MM.1S (cell line): Measurements from ENCODE around the gene CCL25.

Experiments used
- DNase-seq: peaks from one replicate; pipeline ENCODE4 v3.0.0-alpha.2; 2015
- H2AFZ ChIP-seq: fragments of 300-600 bp; sonication (generic); 2 replicates; pipeline ENCODE4 v1.6.0; 2016; ENCODE audit warnings: antibody characterized with exemption, low read length
- H3F3A ChIP-seq: fragments of 300-600 bp; sonication (generic); 2 replicates; pipeline ENCODE4 v1.6.1; 2016; ENCODE audit warnings: mild to moderate bottlenecking, antibody characterized with exemption, low read length, moderate library complexity, mixed read lengths; ENCODE audit not compliant: insufficient read depth
- H3K27ac ChIP-seq: fragments of 300-600 bp; sonication (generic); 2 replicates; pipeline ENCODE4 v1.5.1; 2016; ENCODE audit warnings: mild to moderate bottlenecking, low read length
- H3K27me3 ChIP-seq: fragments of 300-600 bp; sonication (generic); replicated peaks from 2 replicates; pipeline ENCODE4 v1.6.0; 2016; ENCODE audit warnings: low read length; ENCODE audit not compliant: insufficient read depth
- H3K36me3 ChIP-seq: fragments of 300-600 bp; sonication (generic); replicated peaks from 2 replicates; pipeline ENCODE4 v1.6.1; 2016; ENCODE audit warnings: mild to moderate bottlenecking, low read length, mixed read lengths; ENCODE audit not compliant: insufficient read depth
- H3K4me1 ChIP-seq: fragments of 300-600 bp; sonication (generic); 2 replicates; pipeline ENCODE4 v1.6.1; 2016; ENCODE audit warnings: low read length, mixed read lengths
- H3K4me2 ChIP-seq: fragments of 300-600 bp; sonication (generic); 2 replicates; pipeline ENCODE4 v1.6.0; 2016; ENCODE audit warnings: low read depth, low read length
- H3K4me3 ChIP-seq: fragments of 300-600 bp; sonication (generic); 2 replicates; pipeline ENCODE4 v1.5.1; 2016; ENCODE audit warnings: low read length, mixed read lengths
- H3K79me2 ChIP-seq: fragments of 300-600 bp; sonication (generic); 2 replicates; pipeline ENCODE4 v1.6.1; 2016; ENCODE audit warnings: mixed run types, low read length, mixed read lengths
- H3K9ac ChIP-seq: fragments of 300-600 bp; sonication (generic); 2 replicates; pipeline ENCODE4 v1.6.1; 2016; ENCODE audit warnings: low read length, mixed read lengths
- H3K9me2 ChIP-seq: fragments of 300-600 bp; sonication (generic); replicated peaks from 2 replicates; pipeline ENCODE4 v1.6.1; 2016; ENCODE audit warnings: mild to moderate bottlenecking, low read length, mixed read lengths; ENCODE audit not compliant: insufficient read depth
- H3K9me3 ChIP-seq: fragments of 300-600 bp; sonication (generic); replicated peaks from 2 replicates; pipeline ENCODE4 v1.6.1; 2016; ENCODE audit warnings: mild to moderate bottlenecking, low read length, mixed read lengths; ENCODE audit not compliant: insufficient read depth
- H4K20me1 ChIP-seq: fragments of 300-600 bp; sonication (generic); 2 replicates; pipeline ENCODE4 v1.6.1; 2016; ENCODE audit warnings: mild to moderate bottlenecking, low read length, moderate library complexity, mixed read lengths; ENCODE audit not compliant: insufficient read depth
- CTCF ChIP-seq: fragments of 300-600 bp; sonication (generic); IDR thresholded peaks from 2 replicates; pipeline ENCODE4 v1.5.1; 2016; ENCODE audit warnings: antibody characterized with exemption, low read length, mixed read lengths
- EZH2 ChIP-seq: fragments of 300-600 bp; sonication (generic); optimal IDR thresholded peaks from 2 replicates; pipeline ENCODE3; 2017; ENCODE audit warnings: low read depth, mild to moderate bottlenecking, antibody characterized with exemption, low read length, mixed read lengths
- EZH2phosphoT487 ChIP-seq: fragments of 300-600 bp; sonication (generic); IDR thresholded peaks from 2 replicates; pipeline ENCODE4 v1.6.1; 2018; ENCODE audit warnings: antibody characterized with exemption, low read length

Gene CCL25

GRCh38 chr19:8109455-8109854 is 56.9 kb downstream of the CCL25 start:
- H2AFZ ChIP-seq = no peak overlapping the region
- no peak overlapping the region for H3K27ac ChIP-seq
- no peak for TF ChIP-seq EZH2phosphoT487
- TF ChIP-seq CTCF = no peak
- no peak for TF ChIP-seq EZH2
- peaks cover 84% of the 10 kb centered on the region for H3K27me3 ChIP-seq
- no peaks in the 10 kb centered on the region for H3K79me2 ChIP-seq
- H3K9ac ChIP-seq = no peak overlapping the region
- no peak overlapping the region for H3K4me3 ChIP-seq
- no peaks in the 10 kb centered on the region for H3F3A ChIP-seq
- no peak overlapping the region for H3K4me2 ChIP-seq
- H3K9me3 ChIP-seq = no peaks in the 10 kb centered on the region
- DNase-seq = no peak
- no peaks in the 10 kb centered on the region for H4K20me1 ChIP-seq
- no peaks in the 10 kb centered on the region for H3K4me1 ChIP-seq
- no peaks in the 10 kb centered on the region for H3K9me2 ChIP-seq
- no peaks in the 10 kb centered on the region for H3K36me3 ChIP-seq

GRCh38 chr19:8109890-8110662 is 57.5 kb downstream of the CCL25 start:
- DNase-seq = no peak
- Histone ChIP-seq H3K4me1 (no peaks in the 10 kb centered on the region), H3K9me3 (no peaks in the 10 kb centered on the region), H3K9me2 (no peaks in the 10 kb centered on the region), H2AFZ (no peak overlapping the region), H3K27me3 (peaks cover 87% of the 10 kb centered on the region), H3F3A (no peaks in the 10 kb centered on the region), H3K4me3 (no peak overlapping the region), H3K79me2 (no peaks in the 10 kb centered on the region), H4K20me1 (no peaks in the 10 kb centered on the region), H3K9ac (no peak overlapping the region), H3K36me3 (no peaks in the 10 kb centered on the region), H3K4me2 (no peak overlapping the region), H3K27ac (no peak overlapping the region)
- TF ChIP-seq EZH2phosphoT487 (no peak), CTCF (no peak), EZH2 (no peak)

- no peaks in the 10 kb centered on the region for H3K4me1 ChIP-seq
- no peaks in the 10 kb centered on the region for H3F3A ChIP-seq
- no peak overlapping the region for H3K9ac ChIP-seq
- H2AFZ ChIP-seq = no peak overlapping the region
- DNase-seq = no peak
- H3K4me2 ChIP-seq = no peak overlapping the region
- H3K9me3 ChIP-seq = no peaks in the 10 kb centered on the region
- H3K27ac ChIP-seq = no peak overlapping the region
- H4K20me1 ChIP-seq = no peaks in the 10 kb centered on the region
- no peak overlapping the region for H3K4me3 ChIP-seq
- H3K79me2 ChIP-seq = no peaks in the 10 kb centered on the region
- H3K36me3 ChIP-seq = no peaks in the 10 kb centered on the region
- H3K9me2 ChIP-seq = no peaks in the 10 kb centered on the region
- TF ChIP-seq CTCF = no peak
- no peak for TF ChIP-seq EZH2phosphoT487
- TF ChIP-seq EZH2 = no peak
- H3K27me3 ChIP-seq = peaks cover 89% of the 10 kb centered on the region
Observed at GRCh38 chr19:8110931-8111330, 58.4 kb downstream of the CCL25 start.
